C4-2B (cell line): Measurements from ENCODE around the gene PACRG.

Experiments used
- CTCF ChIP-seq: fragments of 450-650 bp; conservative IDR thresholded peaks from 2 replicates; pipeline ENCODE4 v1.5.1; 2017; ENCODE audit warnings: mild to moderate bottlenecking
- ZFX ChIP-seq: fragments of 450-650 bp; IDR thresholded peaks from 2 replicates; pipeline ENCODE4 v1.6.1; 2017

- TF ChIP-seq CTCF = no peak
- TF ChIP-seq ZFX = no peak
Measured at GRCh38 chr6:163057260-163057659, 329.5 kb downstream of the PACRG start.
